HEK293 (cell line): ENCODE measurements around the gene GRAMD1B.

ENCODE experiments used
- BCL6B ChIP-seq: fragments of 450-650 bp; formaldehyde crosslinking; IDR thresholded peaks from 2 replicates; pipeline ENCODE4 v1.5.1; 2017; ENCODE audit warnings: missing biosample characterization, missing genetic modification characterization
- GLI2 ChIP-seq: fragments of 450-650 bp; formaldehyde crosslinking; IDR thresholded peaks from 2 replicates; pipeline ENCODE4; 2017; ENCODE audit warnings: missing biosample characterization, missing genetic modification characterization, low read depth, borderline replicate concordance
- GLIS2 ChIP-seq: fragments of 450-650 bp; formaldehyde crosslinking; IDR thresholded peaks from 2 replicates; pipeline ENCODE4 v1.5.1; 2016; ENCODE audit warnings: missing biosample characterization, missing genetic modification characterization
- HOXA7 ChIP-seq: sonication (generic); formaldehyde crosslinking; IDR thresholded peaks from 2 replicates; pipeline ENCODE4 v1.8.1; 2022; ENCODE audit warnings: missing genetic modification reagents, borderline replicate concordance
- INSM2 ChIP-seq: fragments of 450-650 bp; formaldehyde crosslinking; IDR thresholded peaks from 2 replicates; pipeline ENCODE4 v1.5.1; 2016; ENCODE audit warnings: missing biosample characterization, missing genetic modification characterization
- KLF7 ChIP-seq: fragments of 450-650 bp; formaldehyde crosslinking; IDR thresholded peaks from 2 replicates; pipeline ENCODE4 v1.5.1; 2016; ENCODE audit warnings: missing biosample characterization, missing genetic modification characterization, borderline replicate concordance
- PRDM2 ChIP-seq: fragments of 450-650 bp; formaldehyde crosslinking; IDR thresholded peaks from 2 replicates; pipeline ENCODE4 v1.5.1; 2016; ENCODE audit warnings: missing biosample characterization, missing genetic modification characterization, borderline replicate concordance
- WT1 ChIP-seq: fragments of 450-650 bp; formaldehyde crosslinking; IDR thresholded peaks from 2 replicates; pipeline ENCODE4 v1.5.1; 2016; ENCODE audit warnings: missing biosample characterization, missing genetic modification characterization
- ZNF121 ChIP-seq: fragments of 450-650 bp; formaldehyde crosslinking; IDR thresholded peaks from 2 replicates; pipeline ENCODE4 v1.5.1; 2016; ENCODE audit warnings: missing biosample characterization, missing genetic modification characterization
- ZNF148 ChIP-seq: fragments of 450-650 bp; formaldehyde crosslinking; IDR thresholded peaks from 2 replicates; pipeline ENCODE4 v1.5.0; 2017; ENCODE audit warnings: missing biosample characterization, missing genetic modification characterization, borderline replicate concordance
- ZNF175 ChIP-seq: fragments of 450-650 bp; formaldehyde crosslinking; IDR thresholded peaks from 2 replicates; pipeline ENCODE4 v1.5.1; 2016; ENCODE audit warnings: missing biosample characterization, missing genetic modification characterization
- ZNF221 ChIP-seq: fragments of 450-650 bp; formaldehyde crosslinking; IDR thresholded peaks from 2 replicates; pipeline ENCODE4 v1.5.1; 2017; ENCODE audit warnings: missing biosample characterization, missing genetic modification characterization, borderline replicate concordance
- ZNF23 ChIP-seq: fragments of 450-650 bp; formaldehyde crosslinking; IDR thresholded peaks from 2 replicates; pipeline ENCODE4 v1.5.1; 2016; ENCODE audit warnings: missing biosample characterization, missing genetic modification characterization, borderline replicate concordance
- ZNF24 ChIP-seq: fragments of 450-650 bp; formaldehyde crosslinking; IDR thresholded peaks from 2 replicates; pipeline ENCODE4 v1.5.1; 2016; ENCODE audit warnings: missing biosample characterization, missing genetic modification characterization
- ZNF362 ChIP-seq: fragments of 450-650 bp; formaldehyde crosslinking; IDR thresholded peaks from 2 replicates; pipeline ENCODE4 v1.5.1; 2016; ENCODE audit warnings: missing biosample characterization, missing genetic modification characterization
- ZNF510 ChIP-seq: fragments of 450-650 bp; formaldehyde crosslinking; IDR thresholded peaks from 2 replicates; pipeline ENCODE4 v1.5.1; 2018; ENCODE audit warnings: mild to moderate bottlenecking, missing genetic modification characterization, missing biosample characterization; ENCODE audit not compliant: insufficient replicate concordance
- ZNF560 ChIP-seq: fragments of 450-650 bp; formaldehyde crosslinking; IDR thresholded peaks from 2 replicates; pipeline ENCODE4 v1.5.1; 2017; ENCODE audit warnings: missing biosample characterization, missing genetic modification characterization, borderline replicate concordance
- ZNF610 ChIP-seq: fragments of 450-650 bp; formaldehyde crosslinking; IDR thresholded peaks from 2 replicates; pipeline ENCODE4 v1.5.1; 2016; ENCODE audit warnings: missing biosample characterization, missing genetic modification characterization, borderline replicate concordance
- ZNF645 ChIP-seq: fragments of 450-650 bp; formaldehyde crosslinking; IDR thresholded peaks from 2 replicates; pipeline ENCODE4; 2016; ENCODE audit warnings: missing biosample characterization, missing genetic modification characterization
- TF ChIP-seq, protein P1 (sequence below): fragments of 450-650 bp; formaldehyde crosslinking; IDR thresholded peaks from 2 replicates; pipeline ENCODE4 v1.5.1; 2016; ENCODE audit warnings: missing biosample characterization, missing genetic modification characterization

Gene GRAMD1B

GRCh38 chr11:123430721-123431497, 840 bp downstream of the GRAMD1B start (continued):
- TF ChIP-seq, protein P1, sequence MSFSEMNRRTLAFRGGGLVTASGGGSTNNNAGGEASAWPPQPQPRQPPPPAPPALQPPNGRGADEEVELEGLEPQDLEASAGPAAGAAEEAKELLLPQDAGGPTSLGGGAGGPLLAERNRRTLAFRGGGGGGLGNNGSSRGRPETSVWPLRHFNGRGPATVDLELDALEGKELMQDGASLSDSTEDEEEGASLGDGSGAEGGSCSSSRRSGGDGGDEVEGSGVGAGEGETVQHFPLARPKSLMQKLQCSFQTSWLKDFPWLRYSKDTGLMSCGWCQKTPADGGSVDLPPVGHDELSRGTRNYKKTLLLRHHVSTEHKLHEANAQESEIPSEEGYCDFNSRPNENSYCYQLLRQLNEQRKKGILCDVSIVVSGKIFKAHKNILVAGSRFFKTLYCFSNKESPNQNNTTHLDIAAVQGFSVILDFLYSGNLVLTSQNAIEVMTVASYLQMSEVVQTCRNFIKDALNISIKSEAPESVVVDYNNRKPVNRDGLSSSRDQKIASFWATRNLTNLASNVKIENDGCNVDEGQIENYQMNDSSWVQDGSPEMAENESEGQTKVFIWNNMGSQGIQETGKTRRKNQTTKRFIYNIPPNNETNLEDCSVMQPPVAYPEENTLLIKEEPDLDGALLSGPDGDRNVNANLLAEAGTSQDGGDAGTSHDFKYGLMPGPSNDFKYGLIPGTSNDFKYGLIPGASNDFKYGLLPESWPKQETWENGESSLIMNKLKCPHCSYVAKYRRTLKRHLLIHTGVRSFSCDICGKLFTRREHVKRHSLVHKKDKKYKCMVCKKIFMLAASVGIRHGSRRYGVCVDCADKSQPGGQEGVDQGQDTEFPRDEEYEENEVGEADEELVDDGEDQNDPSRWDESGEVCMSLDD (tag by site-specific recombination): 0 out of 2 replicates have a peak, but pooled peaks have one; percentile 14
- no peak for TF ChIP-seq KLF7 (tag by site-specific recombination)
- TF ChIP-seq ZNF121 (tag by site-specific recombination): no peak
- TF ChIP-seq ZNF560 (tag by site-specific recombination): no peak
- TF ChIP-seq ZNF221: no peak
- no peak for TF ChIP-seq ZNF24 (tag by site-specific recombination)
- TF ChIP-seq ZNF148 (tag by site-specific recombination): no peak
- no peak for TF ChIP-seq ZNF362 (tag by site-specific recombination)
- TF ChIP-seq ZNF510 (tag by site-specific recombination): no peak
- TF ChIP-seq ZNF645 (tag by site-specific recombination): no peak
- TF ChIP-seq INSM2 (tag by site-specific recombination): no peak
- no peak for TF ChIP-seq ZNF175 (tag by site-specific recombination)
- TF ChIP-seq ZNF610: no peak
- no peak for TF ChIP-seq HOXA7 (CRISPR knock-in tag)
- TF ChIP-seq GLIS2 (tag by site-specific recombination): no peak; the same call in none of the 2 replicates
- no peak for TF ChIP-seq WT1 (tag by site-specific recombination)
- no peak for TF ChIP-seq BCL6B (tag by site-specific recombination)
- no peak for TF ChIP-seq PRDM2 (tag by site-specific recombination)
- no peak for TF ChIP-seq GLI2
- TF ChIP-seq ZNF23: no peak
